Common myeloid progenitor, CD34-positive (primary cell): Measurements from ENCODE around the gene SCARF1.
A peak's percentile ranks its signal among the peaks of the same experiment; 100 is the strongest.

Experiments used
- CTCF ChIA-PET: fragments of 350-600 bp; sonication (Branson Sonifier 250); formaldehyde crosslinking; loops from one replicate; lab custom pipeline; 2021; ENCODE audit warnings: antibody characterized with exemption; lab: Charles Lee
- POLR2A ChIA-PET: fragments of 350-600 bp; sonication (Branson Sonifier 250); formaldehyde crosslinking; loops from one replicate; lab custom pipeline; 2021; ENCODE audit warnings: antibody characterized with exemption; lab: Charles Lee
- DNase-seq, 3 donors: peaks; one replicate each; pipeline versions ENCODE4 v3.0.0 to v3.0.0-alpha.2; 2013
- H3K27ac ChIP-seq, 2 experiments: 1 replicate in 1 of 2; 2 replicates in 1 of 2; pipeline ENCODE4 v1.7.0; 2013; ENCODE audit warnings: inconsistent platforms in 2 of 2, low read length in 2 of 2, mild to moderate bottlenecking in 2 of 2, low read depth in 1 of 2, moderate library complexity in 1 of 2; ENCODE audit not compliant: severe bottlenecking in 2 of 2, insufficient read depth in 1 of 2, poor library complexity in 1 of 2
- H3K27me3 ChIP-seq, 5 experiments: replicated peaks in 2 of 5; 1 replicate in 3 of 5; 2 replicates in 2 of 5; pipeline versions ENCODE4 v1.6.1 to v1.7.0; 2013; ENCODE audit warnings: low read length in 4 of 5, mild to moderate bottlenecking in 2 of 5, moderate library complexity in 2 of 5, inconsistent platforms in 1 of 5; ENCODE audit not compliant: insufficient read depth in 5 of 5, control insufficient read depth in 4 of 5
- H3K36me3 ChIP-seq, 4 experiments: 1 replicate in 2 of 4; 2 replicates in 2 of 4; pipeline versions ENCODE4 v1.6.1 to v1.7.0; 2013; ENCODE audit warnings: low read length in 3 of 4, control low read depth in 1 of 4, mild to moderate bottlenecking in 1 of 4; ENCODE audit not compliant: control insufficient read depth in 4 of 4, insufficient read depth in 4 of 4
- H3K4me1 ChIP-seq, 4 experiments: 1 replicate in 3 of 4; 2 replicates in 1 of 4; pipeline versions ENCODE4 v1.6.1 to v1.7.1; 2013; ENCODE audit warnings: low read length in 3 of 4, mild to moderate bottlenecking in 3 of 4, control low read depth in 1 of 4, inconsistent platforms in 1 of 4, moderate library complexity in 1 of 4; ENCODE audit not compliant: control insufficient read depth in 4 of 4, insufficient read depth in 4 of 4; ENCODE audit errors: control extremely low read depth in 1 of 4
- H3K4me3 ChIP-seq, 7 experiments: 1 replicate in 4 of 7; 2 replicates in 3 of 7; pipeline versions ENCODE4 v1.5.1 to v1.7.0; 2013; ENCODE audit warnings: mild to moderate bottlenecking in 7 of 7, low read length in 6 of 7, moderate library complexity in 6 of 7, inconsistent platforms in 2 of 7, low read depth in 2 of 7, control low read depth in 1 of 7; ENCODE audit not compliant: insufficient read depth in 4 of 7, control insufficient read depth in 1 of 7; ENCODE audit errors: extremely low read depth in 1 of 7
- H3K9me3 ChIP-seq, 5 experiments: 1 replicate in 4 of 5; 2 replicates in 1 of 5; pipeline versions ENCODE4 v1.6.1 to v1.7.1; 2013; ENCODE audit warnings: low read length in 4 of 5, mild to moderate bottlenecking in 2 of 5, inconsistent platforms in 1 of 5, low read depth in 1 of 5, moderate library complexity in 1 of 5; ENCODE audit not compliant: control insufficient read depth in 4 of 5, insufficient read depth in 2 of 5; ENCODE audit errors: control extremely low read depth in 1 of 5
- whole genome bisulfite sequencing: methylation state at CpG from one replicate; pipeline ENCODE4 v1.1.5; 2013; ENCODE audit not compliant: insufficient coverage; 5-methylcytosine and 5-hydroxymethylcytosine counted together

The SCARF1 gene

DNA sequence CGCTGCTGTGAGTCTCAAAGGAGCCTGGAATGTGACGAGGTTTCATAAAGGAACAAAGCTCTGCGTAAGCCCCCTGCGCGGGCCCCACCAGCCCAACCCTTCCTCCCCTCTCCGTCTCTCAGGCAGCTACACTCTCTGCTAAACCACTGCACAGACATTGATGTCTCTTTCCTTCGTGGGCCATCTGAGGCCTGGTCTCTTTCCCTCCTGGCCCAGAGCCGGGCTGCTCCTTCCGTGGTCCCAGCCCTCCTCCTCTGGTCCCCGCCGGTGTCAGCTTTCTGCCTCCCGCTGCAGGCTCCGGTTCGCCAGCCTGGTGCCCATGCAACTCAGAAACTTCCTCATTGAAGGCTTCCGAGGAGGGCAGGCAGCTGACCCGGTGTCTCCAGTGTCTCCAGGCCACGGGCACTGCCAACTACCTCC lies 7.4 kb downstream of the SCARF1 start:
- CTCF ChIA-PET = interaction anchor here (1.0 kb wide), 1 partner anchor 10 kb away, joined by 3 read pairs; no protein-coding TSS in a partner anchor
- no peak for DNase-seq
- H3K27me3 ChIP-seq = no peaks in the 10 kb centered on the region
- 80% methylated on average over 16 of the region's 17 CpGs for WGBS
- H3K27ac ChIP-seq = no peak overlapping the region
- no peaks in the 10 kb centered on the region for H3K9me3 ChIP-seq
- H3K4me1 ChIP-seq = no peaks in the 10 kb centered on the region
- no peak overlapping the region for H3K4me3 ChIP-seq
- POLR2A ChIA-PET = no interaction called here
- peaks cover 0 to 61% (median 41%) of the 10 kb centered on the region in 4 experiments for H3K36me3 ChIP-seq

DNA sequence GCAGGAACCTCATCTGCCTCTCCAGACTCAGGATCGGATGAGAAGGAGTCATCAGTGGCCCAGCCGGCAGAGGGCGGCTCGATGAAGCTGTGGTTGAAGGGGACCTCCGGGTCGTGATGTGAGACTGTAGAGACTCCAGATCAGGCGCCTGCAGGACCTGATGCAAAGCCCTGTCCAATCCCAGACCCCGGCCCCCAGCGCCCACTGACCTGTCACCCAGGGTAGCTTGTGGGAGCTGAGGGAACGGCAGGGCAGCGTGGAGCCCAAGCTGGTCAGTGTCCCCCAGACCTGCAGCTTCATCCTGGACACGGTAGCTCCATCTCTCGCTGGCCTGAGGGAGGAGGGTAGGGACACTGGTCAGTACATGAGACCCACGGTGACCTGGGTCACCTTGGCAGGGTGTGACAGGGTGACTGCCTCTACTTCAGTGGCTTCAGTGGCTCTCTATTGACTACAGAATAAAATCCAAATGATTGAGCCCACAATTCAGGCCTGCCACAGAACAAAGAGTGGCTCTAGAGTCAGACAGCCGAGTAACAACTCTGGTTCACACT lies 8.7 kb downstream of the SCARF1 start:
- Histone ChIP-seq H3K36me3 (peaks cover 0 to 61% (median 41%) of the 10 kb centered on the region in 4 experiments), H3K4me1 (no peaks in the 10 kb centered on the region), H3K4me3 (no peak overlapping the region), H3K9me3 (no peaks in the 10 kb centered on the region), H3K27me3 (no peaks in the 10 kb centered on the region), H3K27ac (no peak overlapping the region)
- DNase-seq = no peak
- POLR2A ChIA-PET = interaction anchor here (0.6 kb wide), 1 partner anchor 277 kb away, joined by 4 read pairs; no protein-coding TSS in a partner anchor
- 95% methylated on average over 15 of the region's 15 CpGs for WGBS
- CTCF ChIA-PET = interaction anchor here (0.7 to 1.2 kb wide), 4 partner anchors 12 to 65 kb away, joined by 3 to 8 read pairs (median 3); partner anchors contain the start of gene RILP

DNA sequence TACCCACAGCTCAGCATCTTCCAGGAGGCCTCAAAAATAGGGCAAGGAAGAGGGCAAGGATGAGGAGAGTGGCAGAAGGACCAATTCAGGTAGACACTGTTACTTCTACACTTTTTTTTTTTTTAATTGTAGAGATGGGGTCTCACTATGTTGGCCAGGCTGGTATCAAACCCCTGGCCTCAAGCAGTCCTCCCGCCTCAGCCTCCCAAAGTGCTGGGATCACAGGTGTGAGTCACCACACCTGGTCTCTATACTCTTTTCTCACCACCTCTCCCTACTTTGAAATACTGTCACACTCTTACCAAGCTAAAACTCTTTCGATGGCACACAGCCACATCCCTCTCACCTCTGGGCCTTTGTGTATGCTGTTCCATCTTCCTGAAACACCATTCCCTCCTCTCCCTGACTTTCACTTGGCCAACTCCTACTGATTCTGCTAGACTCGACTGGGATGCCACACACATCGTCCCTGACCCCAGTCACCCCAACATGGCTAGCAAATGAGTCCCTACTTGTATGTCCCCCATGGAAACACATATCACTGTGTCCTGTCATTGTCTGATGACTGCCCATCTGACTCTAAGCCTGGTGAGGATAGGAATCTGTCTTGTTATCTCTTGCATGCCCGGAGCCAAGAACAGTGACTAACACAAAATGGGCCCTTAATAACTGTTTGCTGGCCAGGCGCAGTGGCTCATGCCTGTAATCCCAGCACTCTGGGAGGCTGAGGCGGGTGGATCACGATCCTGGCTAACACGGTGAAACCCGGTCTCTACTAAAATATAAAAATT lies 9.7 kb downstream of the SCARF1 start:
- Histone ChIP-seq H3K4me1 (peaks cover 0 to 5% (median 2%) of the 10 kb centered on the region in 4 experiments), H3K27me3 (no peaks in the 10 kb centered on the region), H3K27ac (no peak overlapping the region), H3K4me3 (no peak overlapping the region), H3K36me3 (peaks cover 0 to 58% (median 40%) of the 10 kb centered on the region in 4 experiments), H3K9me3 (no peaks in the 10 kb centered on the region)
- 97% methylated on average over 8 of the region's 10 CpGs for WGBS
- POLR2A ChIA-PET = interaction anchor here (0.6 kb wide), 2 partner anchors 87 to 278 kb away, joined by 4 to 5 read pairs; no protein-coding TSS in a partner anchor
- CTCF ChIA-PET = interaction anchor here (0.7 to 1.4 kb wide), 5 partner anchors 9 to 69 kb away, joined by 3 to 5 read pairs (median 3); no protein-coding TSS in a partner anchor
- DNase-seq = no peak

DNA sequence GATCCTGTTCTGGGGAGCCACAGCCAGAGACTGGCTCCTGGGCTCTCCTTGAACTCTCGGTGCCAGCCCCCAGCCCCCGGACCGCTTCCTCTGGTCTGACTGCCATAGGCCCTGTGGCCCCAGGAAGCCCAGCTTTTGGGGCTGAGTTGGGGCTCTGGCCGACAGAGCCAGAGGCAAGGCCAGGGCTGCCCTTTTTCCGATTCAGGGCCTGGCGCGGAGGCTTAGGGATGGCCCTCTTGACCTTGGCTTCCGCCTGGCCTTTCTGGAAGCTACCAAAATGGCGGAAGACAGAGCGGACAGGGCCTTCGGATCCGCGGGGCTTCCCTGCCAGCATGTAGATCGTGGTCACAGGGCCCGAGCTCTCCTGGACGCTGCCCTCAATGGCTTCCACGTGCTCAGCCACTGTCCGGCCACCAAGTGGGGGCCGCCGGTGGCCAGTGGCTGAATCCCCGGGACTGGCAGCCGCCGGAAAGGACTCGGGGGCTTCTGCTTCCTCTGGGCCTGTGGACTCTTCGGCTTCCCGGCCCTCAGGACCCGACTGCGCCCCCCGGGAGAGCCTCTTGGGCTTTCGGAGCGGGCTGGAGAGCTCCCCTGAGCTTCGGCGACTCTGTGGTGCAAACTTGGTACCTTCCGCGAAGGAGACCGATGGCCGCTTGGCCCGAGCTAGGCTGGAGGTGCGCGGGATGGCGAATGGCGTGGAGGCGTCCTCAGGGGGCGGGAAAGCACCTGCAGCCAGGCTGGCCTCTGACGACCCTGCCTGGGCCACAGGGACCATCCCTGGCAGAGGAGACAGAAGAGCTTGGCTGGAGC lies 10.5 kb downstream of the SCARF1 start:
- Histone ChIP-seq H3K27me3 (no peaks in the 10 kb centered on the region), H3K27ac (no peak overlapping the region), H3K9me3 (no peaks in the 10 kb centered on the region), H3K4me1 (peaks cover 0 to 7% (median 5%) of the 10 kb centered on the region in 4 experiments), H3K36me3 (peaks cover 0 to 51% (median 37%) of the 10 kb centered on the region in 4 experiments), H3K4me3 (no peak overlapping the region)
- WGBS = 97% methylated on average over 39 of the region's 45 CpGs
- CTCF ChIA-PET = interaction anchor here (1.0 to 11.2 kb wide), 4 partner anchors 9 to 68 kb away, joined by 3 to 225 read pairs (median 4); no protein-coding TSS in a partner anchor
- DNase-seq = no peak
- POLR2A ChIA-PET = interaction anchor here (0.6 kb wide), 1 partner anchor 87 kb away, joined by 5 read pairs; no protein-coding TSS in a partner anchor

DNA sequence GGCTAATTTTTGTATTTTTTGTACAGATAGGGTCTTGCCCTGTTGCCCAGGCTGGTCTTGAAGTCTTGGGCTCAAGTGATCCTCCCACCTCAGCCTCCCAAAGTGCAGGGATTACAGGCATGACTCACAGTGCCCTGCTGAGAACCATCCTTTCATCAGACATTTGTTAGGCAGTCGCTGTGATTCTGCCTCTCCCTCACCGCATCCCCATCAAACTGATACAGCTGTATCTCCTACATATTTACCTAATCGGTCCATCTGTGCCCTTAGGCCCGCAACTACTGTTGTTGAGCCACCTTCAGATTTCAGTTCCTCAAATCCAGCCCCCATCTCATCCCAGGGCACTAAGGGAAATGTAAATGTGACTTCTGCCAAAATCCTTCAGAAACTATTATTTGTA lies 14.9 kb downstream of the SCARF1 start:
- CTCF ChIA-PET = interaction anchor here (0.6 to 11.2 kb wide), 21 partner anchors 13 to 371 kb away, joined by 3 to 225 read pairs (median 4); partner anchors contain the start of genes RILP and SCARF1
- no peak for DNase-seq
- POLR2A ChIA-PET = interaction anchor here (0.6 to 4.1 kb wide), 4 partner anchors 14 to 56 kb away, joined by 3 to 40 read pairs (median 4); partner anchors contain the start of gene SCARF1
- Histone ChIP-seq H3K4me1 (peaks cover 3 to 48% (median 39%) of the 10 kb centered on the region in 4 experiments), H3K27me3 (no peaks in the 10 kb centered on the region), H3K9me3 (no peaks in the 10 kb centered on the region), H3K36me3 (peaks cover 0 to 14% (median 11%) of the 10 kb centered on the region in 4 experiments), H3K27ac (no peak overlapping the region), H3K4me3 (no peak overlapping the region)
- 100% methylated on average over 4 of the region's 4 CpGs for WGBS

DNA sequence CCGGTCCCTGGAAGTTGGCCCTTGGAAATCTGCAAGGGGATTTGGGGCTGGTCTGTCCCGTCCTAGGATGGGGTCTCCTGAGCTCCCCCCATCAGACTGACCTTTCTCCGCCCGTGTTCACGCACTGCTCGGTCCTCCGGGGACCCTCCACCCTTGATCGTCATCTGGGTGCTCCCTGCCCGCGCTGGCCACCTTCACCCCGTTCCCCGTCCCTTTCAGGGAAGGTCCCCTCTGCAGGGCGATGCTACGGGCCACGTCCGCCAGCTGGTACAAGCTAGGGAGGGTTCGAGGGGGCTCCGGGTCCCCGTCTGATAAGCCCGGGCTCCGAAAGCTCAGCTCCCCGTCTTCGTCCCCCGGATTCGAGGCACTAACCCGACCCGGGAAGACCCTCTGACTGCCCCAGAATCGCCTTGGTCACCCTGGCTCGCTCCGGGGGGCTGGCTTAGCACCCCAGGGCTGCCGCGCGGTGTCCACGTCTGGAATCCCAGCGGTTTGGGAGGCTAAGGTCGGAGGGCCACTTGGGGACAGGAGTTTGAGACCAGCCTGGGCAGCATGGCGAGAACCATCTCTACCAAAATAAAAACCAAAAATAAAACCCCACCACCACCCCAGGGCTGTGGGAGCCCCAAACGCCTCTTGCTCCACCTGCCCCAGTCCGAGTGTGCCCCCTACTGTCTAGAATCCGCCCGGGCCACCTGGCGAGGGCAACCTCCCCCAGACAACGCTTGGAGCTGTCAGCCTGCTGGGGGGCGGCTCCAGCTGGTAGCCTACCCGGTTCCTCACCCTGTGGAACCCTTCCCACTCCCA lies 15.8 kb downstream of the SCARF1 start:
- Histone ChIP-seq H3K36me3 (peaks cover 0 to 12% (median 2%) of the 10 kb centered on the region in 4 experiments), H3K4me1 (peaks cover 3 to 58% (median 48%) of the 10 kb centered on the region in 4 experiments), H3K27me3 (no peaks in the 10 kb centered on the region), H3K27ac (peak overlapping the region in 1 of 2 experiments; percentile 68), H3K4me3 (peak overlapping the region; percentile 32 to 96 (median 80)), H3K9me3 (no peaks in the 10 kb centered on the region)
- peak; percentile 76 to 87 (median 84) for DNase-seq
- ChIA-PET CTCF (interaction anchor here (0.6 to 11.2 kb wide), 27 partner anchors 12 to 370 kb away, joined by 3 to 225 read pairs (median 4); partner anchors contain the start of genes RILP and SCARF1), POLR2A (interaction anchor here (0.6 to 4.1 kb wide), 6 partner anchors 15 to 55 kb away, joined by 3 to 40 read pairs (median 4); partner anchors contain the start of gene SCARF1)
- 0% methylated on average over 33 of the region's 45 CpGs for WGBS
